HL-60/S4 treated with retinoic acid at 250 ng/mL for 4 days and 3 days (cell line): ENCODE measurements around the gene DBT.
"Not testable (repeated sequence)": the region's sequence is repeated elsewhere in the genome, so short reads cannot be mapped to it uniquely, and the experiment has no call there.

Experiments
- in situ Hi-C: fragments of 300-500 bp; cut with MboI; formaldehyde crosslinking; loops from 2 replicates; pipeline ENCODE4 v1.7.0; 2022; ENCODE audit warnings: low sequenced_read_pairs

DBT gene

GRCh38 chr1:100249537-100250257 lies at the start of gene DBT:
Gene DBT, minus strand, starts transcription at chr1:100249834. Its CDS starts 14 bp downstream, at chr1:100249820.
- in situ Hi-C loops, result no loop called here

GRCh38 chr1:100298512-100298911 lies 48.9 kb upstream of the DBT start:
- in situ Hi-C loops, result no loop called here

GRCh38 chr1:100296997-100297396 lies 47.4 kb upstream of the DBT start:
- in situ Hi-C loops, result not testable (repeated sequence)

GRCh38 chr1:100296140-100296539 lies 46.5 kb upstream of the DBT start:
- in situ Hi-C loops, result no loop called here

GRCh38 chr1:100292711-100293110 lies 43.1 kb upstream of the DBT start:
- in situ Hi-C loops, result no loop called here

GRCh38 chr1:100290291-100290690 lies 40.7 kb upstream of the DBT start:
- in situ Hi-C loops, result no loop called here

GRCh38 chr1:100287162-100287561 lies 37.5 kb upstream of the DBT start:
- in situ Hi-C loops, result no loop called here

- in situ Hi-C loops, result no loop called here
These were observed 35.0 kb upstream of the DBT start for GRCh38 chr1:100284591-100284990.

GRCh38 chr1:100279954-100280682 lies 30.5 kb upstream of the DBT start:
- in situ Hi-C loops, result no loop called here

- in situ Hi-C loops, result no loop called here
These were observed 29.8 kb upstream of the DBT start for GRCh38 chr1:100279358-100279923.

GRCh38 chr1:100277866-100278265 lies 28.2 kb upstream of the DBT start:
- in situ Hi-C loops, result no loop called here

GRCh38 chr1:100268202-100268601 lies 18.6 kb upstream of the DBT start:
- in situ Hi-C loops, result no loop called here

- in situ Hi-C loops, result no loop called here
These were observed 17.6 kb upstream of the DBT start for GRCh38 chr1:100267284-100267683.

GRCh38 chr1:100266741-100267140 lies 17.1 kb upstream of the DBT start:
- in situ Hi-C loops, result no loop called here

GRCh38 chr1:100265931-100266740 lies 16.5 kb upstream of the DBT start, which contains the start of gene RTCA:
Gene RTCA, plus strand, starts transcription at chr1:100266216. Its CDS starts 160 bp downstream, at chr1:100266376.
- in situ Hi-C loops, result no loop called here

GRCh38 chr1:100265562-100265930 lies 15.9 kb upstream of the DBT start:
- in situ Hi-C loops, result no loop called here

GRCh38 chr1:100264081-100264480 lies 14.4 kb upstream of the DBT start:
- in situ Hi-C loops, result not testable (repeated sequence)

GRCh38 chr1:100261686-100262085 lies 12.1 kb upstream of the DBT start:
- in situ Hi-C loops, result no loop called here

GRCh38 chr1:100258427-100258826 lies 8.8 kb upstream of the DBT start:
- in situ Hi-C loops, result not testable (repeated sequence)

GRCh38 chr1:100256273-100256672 lies 6.6 kb upstream of the DBT start:
- in situ Hi-C loops, result not testable (repeated sequence)

- in situ Hi-C loops, result no loop called here
These were observed 3.9 kb upstream of the DBT start for GRCh38 chr1:100253552-100253951.
